SK-N-SH (cell line): ENCODE measurements around the gene PXDC1. TPM values are rescaled to one million over a fixed set of nuclear protein-coding genes. Genes with fewer than 3 reads are reported as not detected.

ENCODE experiments used
- CTCF ChIA-PET: fragments of 300-600, 350-600 bp; formaldehyde crosslinking; extraction: SDS; loops from one replicate; lab custom pipeline; 2021; lab: Yijun Ruan, JAX
- POLR2A ChIA-PET: fragments of 350-600 bp; sonication (Branson Sonifier 250); formaldehyde crosslinking; extraction: SDS; loops from one replicate; lab custom pipeline; 2020; ENCODE audit warnings: antibody characterized with exemption, inconsistent platforms; lab: Yijun Ruan, JAX
- DNase-seq: peaks from one replicate; pipeline ENCODE4 v3.0.0; 2012
- H2AFZ ChIP-seq: fragments of 200-600 bp; sonication (generic); 2 replicates; pipeline ENCODE4 v1.8.1; 2016; ENCODE audit warnings: antibody characterized with exemption, mild to moderate bottlenecking, low read depth
- H3F3A ChIP-seq: fragments of 200-600 bp; sonication (generic); replicated peaks from 2 replicates; pipeline ENCODE3; 2016; ENCODE audit warnings: antibody characterized with exemption, mild to moderate bottlenecking; ENCODE audit not compliant: insufficient read depth
- H3K27ac ChIP-seq, 2 experiments: fragments of 200-500 bp in 1 of 2; fragments of 200-600 bp in 1 of 2; sonication (Bioruptor generic) in 1 of 2; sonication (generic), shearing (Covaris generic) in 1 of 2; 2 replicates each; pipeline versions ENCODE4 v1.5.1 to v1.6.1; 2014 to 2016; ENCODE audit warnings: low read depth in 2 of 2, inconsistent platforms in 1 of 2, low read length in 1 of 2, mild to moderate bottlenecking in 1 of 2, mixed read lengths in 1 of 2
- H3K27me3 ChIP-seq: fragments of 200-600 bp; sonication (generic), shearing (Covaris generic); 2 replicates; pipeline ENCODE4 v1.6.1; 2016; ENCODE audit warnings: mixed run types; ENCODE audit not compliant: insufficient read depth
- H3K36me3 ChIP-seq, 2 experiments: fragments of 200-500 bp in 1 of 2; fragments of 200-600 bp in 1 of 2; sonication (Bioruptor generic) in 1 of 2; sonication (generic) in 1 of 2; replicated peaks in 1 of 2; 2 replicates each; pipeline versions ENCODE3 to v1.5.1; 2014 to 2016; ENCODE audit warnings: low read length in 1 of 2, mild to moderate bottlenecking in 1 of 2; ENCODE audit not compliant: insufficient read depth in 2 of 2, control insufficient read depth in 1 of 2
- H3K4me1 ChIP-seq, 2 experiments: fragments of 200-500 bp in 1 of 2; fragments of 200-600 bp in 1 of 2; sonication (Bioruptor generic) in 1 of 2; sonication (generic), shearing (Covaris generic) in 1 of 2; 2 replicates each; pipeline versions ENCODE4 v1.5.1 to v1.6.1; 2014 to 2016; ENCODE audit warnings: low read depth in 1 of 2, low read length in 1 of 2, mixed run types in 1 of 2; ENCODE audit not compliant: insufficient read depth in 2 of 2, control insufficient read depth in 1 of 2
- H3K4me2 ChIP-seq: fragments of 200-600 bp; sonication (generic), shearing (Covaris generic); 2 replicates; pipeline ENCODE4 v1.6.1; 2017; ENCODE audit warnings: mixed run types
- H3K4me3 ChIP-seq, 2 experiments: fragments of 200-500 bp in 1 of 2; fragments of 200-600 bp in 1 of 2; sonication (Bioruptor generic) in 1 of 2; sonication (generic), shearing (Covaris generic) in 1 of 2; 2 replicates each; pipeline versions ENCODE4 v1.5.1 to v1.8.1; 2014 to 2016; ENCODE audit warnings: low read depth in 2 of 2, inconsistent platforms in 1 of 2, low read length in 1 of 2, mild to moderate bottlenecking in 1 of 2, mixed read lengths in 1 of 2, moderate library complexity in 1 of 2
- H3K79me2 ChIP-seq: fragments of 200-600 bp; sonication (generic); 2 replicates; pipeline ENCODE4 v1.8.1; 2017; ENCODE audit warnings: mild to moderate bottlenecking; ENCODE audit not compliant: insufficient read depth
- H3K9ac ChIP-seq: fragments of 200-600 bp; sonication (generic); 2 replicates; pipeline ENCODE4 v1.6.1; 2017; ENCODE audit warnings: mixed run types
- H3K9me2 ChIP-seq: fragments of 200-600 bp; sonication (generic); 2 replicates; pipeline ENCODE4 v1.6.1; 2017; ENCODE audit warnings: mixed run types
- H3K9me3 ChIP-seq: fragments of 200-600 bp; sonication (generic); 2 replicates; pipeline ENCODE4 v1.6.1; 2017; ENCODE audit warnings: mixed run types, mild to moderate bottlenecking, moderate library complexity
- H4K20me1 ChIP-seq: fragments of 200-600 bp; sonication (generic); 2 replicates; pipeline ENCODE4 v1.6.1; 2017; ENCODE audit warnings: mild to moderate bottlenecking, mixed run types; ENCODE audit not compliant: insufficient read depth
- EZH2phosphoT487 ChIP-seq: fragments of 200-600 bp; sonication (generic); IDR thresholded peaks from 2 replicates; pipeline ENCODE4 v1.6.1; 2017; ENCODE audit warnings: low read depth, mixed run types, mild to moderate bottlenecking, antibody characterized with exemption, moderate library complexity, borderline replicate concordance
- FOSL2 ChIP-seq: IDR thresholded peaks from 2 replicates; pipeline ENCODE4 v1.4.0; 2012; ENCODE audit warnings: low read depth, mild to moderate bottlenecking, moderate library complexity, borderline replicate concordance
- GABPA ChIP-seq: IDR thresholded peaks from 2 replicates; pipeline ENCODE4 v1.4.0; 2012; ENCODE audit warnings: low read depth, mild to moderate bottlenecking
- IRF3 ChIP-seq: fragments of 150-350 bp; IDR thresholded peaks from 2 replicates; pipeline ENCODE4 v1.6.1; 2016; ENCODE audit warnings: mild to moderate bottlenecking, low read depth, low read length
- MAX ChIP-seq: IDR thresholded peaks from 2 replicates; pipeline ENCODE4 v1.4.0; 2012; ENCODE audit warnings: low read depth
- MXI1 ChIP-seq: IDR thresholded peaks from 2 replicates; pipeline ENCODE4 v1.6.1; 2012; ENCODE audit warnings: mild to moderate bottlenecking, low read depth, low read length, improper control_type of control experiment
- NRF1 ChIP-seq: IDR thresholded peaks from 2 replicates; pipeline ENCODE4 v1.6.1; 2012; ENCODE audit warnings: low read depth, mild to moderate bottlenecking, low read length
- POLR2AphosphoS5 ChIP-seq: IDR thresholded peaks from 2 replicates; pipeline ENCODE4 v1.6.1; 2012; ENCODE audit warnings: low read depth, low read length
- RAD21 ChIP-seq: IDR thresholded peaks from 2 replicates; pipeline ENCODE4 v1.6.1; 2012; ENCODE audit warnings: mild to moderate bottlenecking, low read length
- REST ChIP-seq: IDR thresholded peaks from 2 replicates; pipeline ENCODE4 v1.6.1; 2012; ENCODE audit warnings: mild to moderate bottlenecking, low read depth, low read length, moderate library complexity
- TAF1 ChIP-seq: IDR thresholded peaks from 2 replicates; pipeline ENCODE4 v1.6.1; 2012; ENCODE audit warnings: low read depth, mild to moderate bottlenecking, low read length, moderate library complexity, borderline replicate concordance
- TEAD4 ChIP-seq: IDR thresholded peaks from 2 replicates; pipeline ENCODE4 v1.4.0; 2012; ENCODE audit warnings: mild to moderate bottlenecking, borderline replicate concordance; ENCODE audit not compliant: insufficient read depth
- USF1 ChIP-seq: IDR thresholded peaks from 2 replicates; pipeline ENCODE4 v1.4.0; 2012; ENCODE audit warnings: low read depth, borderline replicate concordance
- USF2 ChIP-seq: fragments of 150-350 bp; IDR thresholded peaks from 2 replicates; pipeline ENCODE4 v1.6.1; 2017; ENCODE audit warnings: antibody characterized with exemption, low read length, low read depth, borderline replicate concordance
- YY1 ChIP-seq: IDR thresholded peaks from 2 replicates; pipeline ENCODE4 v1.4.0; 2012; ENCODE audit warnings: low read depth, mild to moderate bottlenecking
- ZBTB33 ChIP-seq: IDR thresholded peaks from 2 replicates; pipeline ENCODE4 v1.4.0; 2012; ENCODE audit warnings: low read depth, borderline replicate concordance
- WGBS: methylation state at CpG from one replicate; pipeline ENCODE4 v1.1.6; 2017; ENCODE audit warnings: low lambda C conversion rate; 5-methylcytosine and 5-hydroxymethylcytosine counted together
- polyA plus RNA-seq, 3 experiments: library from polyadenylated mRNA; depleted of rRNA; stranded (reverse); fragments of >200 nt; gene quantifications; 2 replicates each; pipeline ENCODE4 v1.2.3, GENCODE V29; 2012

PXDC1 gene
- polyA plus RNA-seq, 1 of the 3 experiments (the other 2 are of a cell fraction), result 14.1 TPM

GRCh38 chr6:3757241-3757641 lies 5.7 kb upstream of the PXDC1 start:
- TF ChIP-seq TEAD4 (no peak), RAD21 (no peak), IRF3 (no peak), MXI1 (no peak), EZH2phosphoT487 (no peak), POLR2AphosphoS5 (no peak), REST (no peak), TAF1 (no peak), YY1 (no peak), FOSL2 (no peak), ZBTB33 (no peak), USF1 (no peak), GABPA (no peak), USF2 (no peak), NRF1 (no peak), MAX (no peak)
- Histone ChIP-seq H3K27me3 (no peaks in the 10 kb centered on the region), H3K79me2 (0 out of 2 replicates have a peak, but pooled peaks cover 4% of the 10 kb centered on the region), H3K27ac (no peak overlapping the region), H3K4me1 (peaks cover 3 to 4% of the 10 kb centered on the region in 2 experiments; a peak in 2 of 4 replicates), H3F3A (peaks cover 34% of the 10 kb centered on the region), H3K4me3 (no peak overlapping the region), H3K36me3 (no peaks in the 10 kb centered on the region), H2AFZ (no peak overlapping the region), H3K9ac (no peak overlapping the region), H4K20me1 (no peaks in the 10 kb centered on the region), H3K9me3 (no peaks in the 10 kb centered on the region), H3K4me2 (no peak overlapping the region), H3K9me2 (no peaks in the 10 kb centered on the region)
- CTCF ChIA-PET, result interaction anchor here (0.6 to 3.3 kb wide), 3 partner anchors 8 to 251 kb away, joined by 3 to 12 read pairs (median 8); partner anchors contain the start of gene FAM50B
- POLR2A ChIA-PET, result no interaction called here
- WGBS, result 97% methylated on average over 7 of the region's 9 CpGs
- no peak for DNase-seq
